HL-60 (cell line): ENCODE measurements around the gene SLC38A6.
"Not testable (repeated sequence)": the region's sequence is repeated elsewhere in the genome, so short reads cannot be mapped to it uniquely, and the experiment has no call there.

ENCODE experiments used
- DNase-seq, 2 experiments: peaks; one replicate each; pipeline ENCODE4 v3.0.0-alpha.2; 2010 to 2020; ENCODE audit warnings: low read depth in 1 of 2, low spot score in 1 of 2
- H3K27ac ChIP-seq: fragments of 250-450 bp; sonication (Bioruptor Pico); replicated peaks from 2 replicates; pipeline ENCODE4 v1.5.1; 2020; ENCODE audit warnings: mild to moderate bottlenecking, moderate library complexity
- H3K27me3 ChIP-seq: fragments of 250-450 bp; sonication (Bioruptor Pico); 2 replicates; pipeline ENCODE4 v1.5.1; 2021; ENCODE audit warnings: mild to moderate bottlenecking, moderate library complexity; ENCODE audit not compliant: insufficient read depth, poor library complexity, severe bottlenecking
- H3K4me3 ChIP-seq: replicated peaks from 2 replicates; pipeline ENCODE4 v1.5.1; 2011; ENCODE audit warnings: mild to moderate bottlenecking, control low read depth, low read length; ENCODE audit not compliant: insufficient read depth
- GABPA ChIP-seq: IDR thresholded peaks from 2 replicates; pipeline ENCODE4 v1.6.1; 2012; ENCODE audit warnings: low read depth
- POLR2AphosphoS5 ChIP-seq: IDR thresholded peaks from 2 replicates; pipeline ENCODE4 v1.6.1; 2012; ENCODE audit warnings: low read depth
- SPI1 ChIP-seq: IDR thresholded peaks from 2 replicates; pipeline ENCODE4 v1.6.1; 2012; ENCODE audit warnings: low read depth, mild to moderate bottlenecking, borderline replicate concordance
- TF ChIP-seq, protein P1 (sequence below): IDR thresholded peaks from one replicate; pipeline ENCODE4 v1.5.1; 2011; ENCODE audit warnings: low read length, control low read depth, inconsistent platforms; ENCODE audit not compliant: insufficient read depth
- TF ChIP-seq, protein P2 (sequence below): IDR thresholded peaks from 2 replicates; pipeline ENCODE4 v1.6.1; 2012; ENCODE audit warnings: low read depth; ENCODE audit not compliant: insufficient replicate concordance

SLC38A6 gene

DNA sequence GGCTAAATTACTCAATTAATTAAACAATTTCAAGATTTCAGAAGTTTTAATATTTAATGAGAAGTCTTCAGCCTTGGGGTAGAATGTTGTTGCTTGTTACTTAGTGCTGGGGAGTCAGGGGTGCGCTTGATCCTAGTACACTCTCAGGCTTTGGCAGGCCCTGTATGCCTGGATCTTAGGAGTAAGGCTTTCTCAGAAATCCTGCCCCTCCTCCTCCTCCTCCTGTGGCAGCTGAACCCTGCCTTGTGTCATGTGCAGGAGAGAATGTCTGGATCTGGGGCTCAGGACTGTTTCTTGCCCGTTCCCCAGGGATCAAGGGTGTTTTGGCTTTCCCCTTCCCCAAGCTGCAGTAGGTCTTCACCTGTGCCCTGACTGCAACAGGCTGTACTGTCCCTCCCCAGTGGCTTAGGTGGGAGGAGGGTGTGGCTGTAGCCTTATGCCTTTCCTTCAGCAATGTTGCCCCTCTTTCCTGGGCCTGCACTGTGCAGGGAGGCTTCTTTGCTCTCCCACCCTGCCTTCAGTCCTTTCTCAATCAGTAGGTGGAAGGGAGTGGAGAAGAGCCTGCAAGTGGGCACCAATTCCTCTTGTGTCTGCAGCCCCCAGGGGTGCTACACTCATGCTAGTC lies 108.2 kb downstream of the SLC38A6 start:
- Histone ChIP-seq H3K27me3 (no peaks in the 10 kb centered on the region), H3K4me3 (no peak overlapping the region), H3K27ac (no peak overlapping the region)
- no peak for DNase-seq
- TF ChIP-seq, protein P1, sequence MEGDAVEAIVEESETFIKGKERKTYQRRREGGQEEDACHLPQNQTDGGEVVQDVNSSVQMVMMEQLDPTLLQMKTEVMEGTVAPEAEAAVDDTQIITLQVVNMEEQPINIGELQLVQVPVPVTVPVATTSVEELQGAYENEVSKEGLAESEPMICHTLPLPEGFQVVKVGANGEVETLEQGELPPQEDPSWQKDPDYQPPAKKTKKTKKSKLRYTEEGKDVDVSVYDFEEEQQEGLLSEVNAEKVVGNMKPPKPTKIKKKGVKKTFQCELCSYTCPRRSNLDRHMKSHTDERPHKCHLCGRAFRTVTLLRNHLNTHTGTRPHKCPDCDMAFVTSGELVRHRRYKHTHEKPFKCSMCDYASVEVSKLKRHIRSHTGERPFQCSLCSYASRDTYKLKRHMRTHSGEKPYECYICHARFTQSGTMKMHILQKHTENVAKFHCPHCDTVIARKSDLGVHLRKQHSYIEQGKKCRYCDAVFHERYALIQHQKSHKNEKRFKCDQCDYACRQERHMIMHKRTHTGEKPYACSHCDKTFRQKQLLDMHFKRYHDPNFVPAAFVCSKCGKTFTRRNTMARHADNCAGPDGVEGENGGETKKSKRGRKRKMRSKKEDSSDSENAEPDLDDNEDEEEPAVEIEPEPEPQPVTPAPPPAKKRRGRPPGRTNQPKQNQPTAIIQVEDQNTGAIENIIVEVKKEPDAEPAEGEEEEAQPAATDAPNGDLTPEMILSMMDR, result no peak
- TF ChIP-seq GABPA (no peak), POLR2AphosphoS5 (no peak), SPI1 (no peak)
- TF ChIP-seq, protein P2, sequence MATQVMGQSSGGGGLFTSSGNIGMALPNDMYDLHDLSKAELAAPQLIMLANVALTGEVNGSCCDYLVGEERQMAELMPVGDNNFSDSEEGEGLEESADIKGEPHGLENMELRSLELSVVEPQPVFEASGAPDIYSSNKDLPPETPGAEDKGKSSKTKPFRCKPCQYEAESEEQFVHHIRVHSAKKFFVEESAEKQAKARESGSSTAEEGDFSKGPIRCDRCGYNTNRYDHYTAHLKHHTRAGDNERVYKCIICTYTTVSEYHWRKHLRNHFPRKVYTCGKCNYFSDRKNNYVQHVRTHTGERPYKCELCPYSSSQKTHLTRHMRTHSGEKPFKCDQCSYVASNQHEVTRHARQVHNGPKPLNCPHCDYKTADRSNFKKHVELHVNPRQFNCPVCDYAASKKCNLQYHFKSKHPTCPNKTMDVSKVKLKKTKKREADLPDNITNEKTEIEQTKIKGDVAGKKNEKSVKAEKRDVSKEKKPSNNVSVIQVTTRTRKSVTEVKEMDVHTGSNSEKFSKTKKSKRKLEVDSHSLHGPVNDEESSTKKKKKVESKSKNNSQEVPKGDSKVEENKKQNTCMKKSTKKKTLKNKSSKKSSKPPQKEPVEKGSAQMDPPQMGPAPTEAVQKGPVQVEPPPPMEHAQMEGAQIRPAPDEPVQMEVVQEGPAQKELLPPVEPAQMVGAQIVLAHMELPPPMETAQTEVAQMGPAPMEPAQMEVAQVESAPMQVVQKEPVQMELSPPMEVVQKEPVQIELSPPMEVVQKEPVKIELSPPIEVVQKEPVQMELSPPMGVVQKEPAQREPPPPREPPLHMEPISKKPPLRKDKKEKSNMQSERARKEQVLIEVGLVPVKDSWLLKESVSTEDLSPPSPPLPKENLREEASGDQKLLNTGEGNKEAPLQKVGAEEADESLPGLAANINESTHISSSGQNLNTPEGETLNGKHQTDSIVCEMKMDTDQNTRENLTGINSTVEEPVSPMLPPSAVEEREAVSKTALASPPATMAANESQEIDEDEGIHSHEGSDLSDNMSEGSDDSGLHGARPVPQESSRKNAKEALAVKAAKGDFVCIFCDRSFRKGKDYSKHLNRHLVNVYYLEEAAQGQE, result no peak

DNA sequence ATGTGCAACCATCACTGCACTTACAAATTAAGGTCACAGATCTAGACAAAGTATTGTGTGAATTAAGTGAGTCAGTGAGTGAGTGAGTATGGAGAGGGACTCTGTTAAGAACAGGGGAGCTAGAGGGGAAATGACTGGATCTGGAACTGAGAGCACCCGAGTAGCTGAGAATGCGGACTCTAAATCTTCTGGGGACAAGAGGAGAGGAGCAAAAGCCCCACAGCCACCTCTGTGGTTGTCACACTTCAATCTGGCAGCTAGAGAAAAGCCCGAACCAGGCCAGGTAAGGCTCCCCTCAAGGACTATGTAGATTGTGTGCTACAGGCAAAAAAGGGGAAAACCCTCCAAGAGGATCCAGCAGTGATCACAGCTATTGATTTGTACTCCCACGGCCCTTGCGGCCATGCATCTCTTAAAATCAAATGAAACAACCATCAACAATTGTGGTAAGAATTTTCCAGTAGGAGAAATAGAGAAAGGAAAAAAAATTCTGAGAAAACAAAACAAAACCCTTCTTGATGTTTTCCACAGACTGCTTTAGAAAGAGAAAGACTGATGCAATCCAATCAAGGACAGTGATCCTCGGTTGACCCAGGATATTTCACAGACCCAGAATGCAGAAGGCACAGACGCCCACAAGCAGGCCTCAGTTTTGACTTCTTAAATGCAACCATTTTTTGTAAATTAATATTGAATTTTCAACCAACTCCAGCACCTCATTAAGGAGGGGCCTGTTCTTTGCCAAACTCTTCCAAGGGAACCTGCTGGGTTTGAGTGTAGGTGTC lies 109.6 kb downstream of the SLC38A6 start:
- H3K4me3 ChIP-seq, result no peak overlapping the region
- DNase-seq, result no peak
- H3K27me3 ChIP-seq, result no peaks in the 10 kb centered on the region
- TF ChIP-seq GABPA (no peak), POLR2AphosphoS5 (no peak), SPI1 (no peak)
- TF ChIP-seq, protein P1, result no peak
- TF ChIP-seq, protein P2, result no peak
- no peak overlapping the region for H3K27ac ChIP-seq

DNA sequence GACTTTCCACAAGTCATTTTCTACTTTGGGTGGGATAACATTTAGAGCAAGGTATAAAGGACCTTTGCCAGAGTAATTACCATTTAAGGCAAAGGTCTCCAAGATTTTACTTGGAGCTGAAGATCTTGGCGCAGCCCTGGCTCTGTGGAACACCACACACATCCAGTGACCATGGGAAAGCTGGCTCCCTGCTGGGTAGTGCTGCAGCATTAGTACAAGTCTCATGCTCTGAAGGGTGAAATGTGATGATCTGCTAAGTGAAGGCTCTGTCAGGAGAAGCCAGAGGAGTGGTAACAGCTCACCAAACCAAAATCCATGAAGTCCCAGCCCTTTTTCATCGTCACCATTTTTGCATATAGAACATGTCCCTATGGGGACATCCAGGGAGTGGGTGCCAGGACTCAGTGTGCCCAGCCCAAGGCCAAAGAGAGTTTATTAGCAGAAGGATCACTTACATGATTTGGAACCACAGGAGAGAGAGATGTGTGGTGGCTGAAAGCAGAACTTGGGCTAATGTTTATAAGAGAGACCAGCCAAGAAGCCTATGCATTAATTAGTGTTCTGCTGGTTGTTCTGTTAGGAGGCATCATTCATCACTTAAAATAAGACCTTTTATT lies 110.7 kb downstream of the SLC38A6 start:
- no peak overlapping the region for H3K4me3 ChIP-seq
- no peak for TF ChIP-seq POLR2AphosphoS5
- TF ChIP-seq SPI1, result no peak
- no peak for TF ChIP-seq GABPA
- H3K27ac ChIP-seq, result no peak overlapping the region
- H3K27me3 ChIP-seq, result no peaks in the 10 kb centered on the region
- DNase-seq, result no peak

DNA sequence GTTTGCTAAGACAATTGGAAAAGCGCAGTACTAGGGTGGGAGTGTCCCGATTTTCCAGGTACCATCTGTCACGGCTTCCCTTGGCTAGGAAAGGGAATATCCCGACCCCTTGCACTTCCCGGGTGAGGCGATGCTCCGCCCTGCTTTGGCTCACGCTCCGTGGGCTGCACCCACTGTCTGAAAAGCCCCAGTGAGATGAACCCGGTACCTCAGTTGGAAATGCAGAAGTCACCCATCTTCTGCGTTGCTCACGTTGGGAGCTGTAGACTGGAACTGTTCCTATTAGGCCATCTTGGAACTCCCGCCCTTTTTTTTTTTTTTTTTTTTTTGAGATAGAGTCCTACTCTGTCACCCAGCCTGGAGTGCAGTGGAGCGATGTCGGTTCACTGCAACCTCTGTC lies 117.1 kb downstream of the SLC38A6 start:
- H3K4me3 ChIP-seq, H3K27ac ChIP-seq, H3K27me3 ChIP-seq, DNase-seq: not testable (repeated sequence)
